Rectal smooth muscle tissue (tissue), 1 donor: ENCODE results near the gene WDR45B.

ENCODE experiments used
- H3K27ac ChIP-seq: one replicate; pipeline ENCODE4 v1.7.0; 2013; ENCODE audit warnings: low read depth, low read length, inconsistent platforms
- H3K27me3 ChIP-seq: one replicate; pipeline ENCODE4 v1.7.0; 2013; ENCODE audit warnings: low read length; ENCODE audit not compliant: control insufficient read depth, insufficient read depth
- H3K36me3 ChIP-seq: one replicate; pipeline ENCODE4 v1.7.0; 2013; ENCODE audit warnings: low read length; ENCODE audit not compliant: control insufficient read depth, insufficient read depth
- H3K4me1 ChIP-seq: one replicate; pipeline ENCODE4 v1.7.0; 2013; ENCODE audit warnings: low read length; ENCODE audit not compliant: control insufficient read depth, insufficient read depth
- H3K4me3 ChIP-seq: one replicate; pipeline ENCODE4 v1.7.0; 2013; ENCODE audit warnings: low read length
- H3K9ac ChIP-seq: one replicate; pipeline ENCODE4 v1.7.0; 2013; ENCODE audit warnings: low read length

Gene WDR45B

DNA sequence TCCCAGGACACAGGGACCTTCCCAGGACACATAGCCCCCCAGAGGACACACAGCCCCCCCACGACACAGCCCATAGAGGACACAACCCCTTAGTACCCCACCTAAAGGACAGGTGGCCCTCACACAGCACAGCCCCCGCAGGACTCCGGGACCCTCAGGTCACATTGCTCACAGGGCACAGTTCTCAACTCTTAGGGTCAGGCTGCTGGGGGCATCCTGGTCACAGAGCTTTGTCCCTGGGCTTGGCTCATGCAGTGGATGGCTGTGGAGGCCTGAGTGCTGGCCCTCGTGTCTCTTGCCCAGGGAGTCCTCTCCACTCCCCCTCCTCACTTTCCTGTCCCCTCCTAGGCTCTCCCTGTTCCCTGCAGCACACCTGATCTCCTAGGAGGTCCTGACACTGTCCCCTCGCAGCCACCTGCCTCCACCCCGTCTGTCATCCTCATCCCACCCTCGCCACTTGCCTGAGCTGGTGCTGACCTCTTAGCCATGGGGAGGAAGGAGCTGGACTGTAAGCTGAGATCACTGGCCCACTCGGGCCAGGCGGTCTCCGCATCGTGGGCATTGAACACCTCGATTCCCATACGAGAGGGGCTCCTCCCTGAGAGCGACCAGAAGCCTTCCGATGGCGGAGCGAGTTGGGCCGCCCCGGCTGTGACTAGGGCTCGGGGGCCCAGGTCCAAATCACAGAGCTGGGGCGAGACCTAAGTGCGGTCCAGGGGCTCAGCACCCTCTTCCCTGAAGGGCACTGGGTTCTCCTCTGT is 1.4 kb upstream of the WDR45B start:
- H3K36me3 ChIP-seq = no peaks in the 10 kb centered on the region
- peaks cover 10% of the 10 kb centered on the region for H3K4me1 ChIP-seq
- H3K4me3 ChIP-seq = no peak overlapping the region
- no peaks in the 10 kb centered on the region for H3K27me3 ChIP-seq
- no peak overlapping the region for H3K27ac ChIP-seq
- H3K9ac ChIP-seq = no peak overlapping the region

GRCh38 chr17:82648742-82649331 is 593 bp upstream of the WDR45B start:
- H3K4me1 ChIP-seq = peaks cover 10% of the 10 kb centered on the region
- H3K27me3 ChIP-seq = no peaks in the 10 kb centered on the region
- peak overlapping the region; percentile 70 for H3K4me3 ChIP-seq
- H3K36me3 ChIP-seq = peaks cover 4% of the 10 kb centered on the region
- peak overlapping the region; percentile 73 for H3K27ac ChIP-seq
- H3K9ac ChIP-seq = peak overlapping the region; percentile 30

GRCh38 chr17:82647593-82648164 is 565 bp downstream of the WDR45B start:
- Histone ChIP-seq H3K27me3 (no peaks in the 10 kb centered on the region), H3K27ac (peak overlapping the region; percentile 95), H3K4me3 (peak overlapping the region; percentile 91), H3K9ac (peak overlapping the region; percentile 98), H3K4me1 (peaks cover 10% of the 10 kb centered on the region), H3K36me3 (peaks cover 8% of the 10 kb centered on the region)

GRCh38 chr17:82645516-82645915 is 2.7 kb downstream of the WDR45B start:
- H3K9ac ChIP-seq = no peak overlapping the region
- no peak overlapping the region for H3K27ac ChIP-seq
- H3K36me3 ChIP-seq = peaks cover 13% of the 10 kb centered on the region
- no peak overlapping the region for H3K4me3 ChIP-seq
- H3K27me3 ChIP-seq = no peaks in the 10 kb centered on the region
- H3K4me1 ChIP-seq = peaks cover 10% of the 10 kb centered on the region

DNA sequence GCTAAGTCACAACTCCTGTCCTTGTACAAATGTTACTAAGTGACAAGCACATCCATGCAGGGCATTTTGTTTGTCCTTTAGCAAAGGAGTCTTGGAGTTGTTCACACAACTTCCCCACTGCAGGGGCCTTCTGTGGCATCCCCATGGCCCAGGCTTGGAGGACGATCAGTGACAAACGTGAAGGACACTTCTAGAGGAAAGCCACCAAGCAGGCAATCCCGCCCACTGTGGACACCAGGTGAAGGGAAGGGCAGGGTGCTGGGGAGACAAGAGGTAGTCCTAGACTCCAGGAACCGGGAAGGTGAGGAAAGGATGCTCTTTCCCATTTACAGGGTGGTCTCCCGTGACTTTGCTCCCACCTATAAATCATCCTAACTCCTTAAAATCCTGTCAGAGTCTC is 4.1 kb downstream of the WDR45B start:
- H3K36me3 ChIP-seq = peaks cover 15% of the 10 kb centered on the region

GRCh38 chr17:82642022-82642421 is 6.2 kb downstream of the WDR45B start:
- H3K36me3 ChIP-seq = peaks cover 15% of the 10 kb centered on the region
- no peak overlapping the region for H3K4me3 ChIP-seq
- H3K27me3 ChIP-seq = no peaks in the 10 kb centered on the region
- peaks cover 6% of the 10 kb centered on the region for H3K4me1 ChIP-seq
- no peak overlapping the region for H3K27ac ChIP-seq
- H3K9ac ChIP-seq = no peak overlapping the region

More for the DNA sequence above, 4.1 kb downstream of the WDR45B start:
- Histone ChIP-seq H3K4me3 (no peak overlapping the region), H3K27me3 (no peaks in the 10 kb centered on the region), H3K9ac (no peak overlapping the region), H3K27ac (no peak overlapping the region), H3K4me1 (peaks cover 10% of the 10 kb centered on the region)

DNA sequence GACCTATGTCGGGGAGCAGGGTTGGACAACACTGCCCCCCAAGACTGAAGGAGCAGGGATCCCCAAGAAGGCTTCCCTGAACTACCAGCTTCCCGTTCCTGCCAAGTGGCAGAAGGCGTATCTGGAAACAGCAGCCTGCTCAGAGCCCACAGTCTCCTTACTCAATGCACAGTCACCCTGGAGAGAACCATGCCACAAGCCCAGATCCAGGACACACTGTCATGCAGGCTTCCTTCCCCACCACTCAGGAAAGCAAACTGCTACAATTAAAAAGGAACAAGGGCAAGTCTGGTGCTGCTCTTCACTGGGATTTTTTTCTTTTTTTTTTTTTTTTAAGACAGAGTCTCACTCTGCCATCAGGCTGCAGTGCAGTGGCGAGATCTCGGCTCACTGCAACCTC is 8.2 kb downstream of the WDR45B start:
- no peak overlapping the region for H3K9ac ChIP-seq
- no peak overlapping the region for H3K4me3 ChIP-seq
- H3K27me3 ChIP-seq = no peaks in the 10 kb centered on the region
- H3K36me3 ChIP-seq = peaks cover 15% of the 10 kb centered on the region
- no peaks in the 10 kb centered on the region for H3K4me1 ChIP-seq
- no peak overlapping the region for H3K27ac ChIP-seq

DNA sequence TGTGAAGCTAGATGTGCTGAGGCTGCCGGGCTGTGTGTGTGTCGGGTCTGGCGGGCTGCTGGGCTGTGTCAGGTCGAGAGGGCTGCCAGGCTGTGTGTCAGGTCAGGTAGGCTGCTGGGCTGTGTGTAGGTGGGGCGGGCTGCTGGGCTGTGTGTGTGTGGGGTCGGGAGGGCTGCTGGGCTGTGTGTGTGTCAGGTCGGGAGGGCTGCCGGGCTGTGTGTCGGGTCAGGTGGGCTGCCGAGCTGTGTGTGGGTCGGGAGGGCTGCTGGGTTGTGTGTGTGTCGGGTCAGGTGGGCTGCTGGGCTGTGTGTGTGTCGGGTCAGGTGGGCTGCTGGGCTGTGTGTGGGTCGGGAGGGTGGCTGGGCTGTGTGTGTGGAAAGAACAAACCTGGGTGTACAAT is 8.6 kb downstream of the WDR45B start:
- no peaks in the 10 kb centered on the region for H3K4me1 ChIP-seq
- H3K4me3 ChIP-seq = no peak overlapping the region
- no peak overlapping the region for H3K9ac ChIP-seq
- H3K27me3 ChIP-seq = no peaks in the 10 kb centered on the region
- H3K36me3 ChIP-seq = peaks cover 17% of the 10 kb centered on the region
- H3K27ac ChIP-seq = no peak overlapping the region

DNA sequence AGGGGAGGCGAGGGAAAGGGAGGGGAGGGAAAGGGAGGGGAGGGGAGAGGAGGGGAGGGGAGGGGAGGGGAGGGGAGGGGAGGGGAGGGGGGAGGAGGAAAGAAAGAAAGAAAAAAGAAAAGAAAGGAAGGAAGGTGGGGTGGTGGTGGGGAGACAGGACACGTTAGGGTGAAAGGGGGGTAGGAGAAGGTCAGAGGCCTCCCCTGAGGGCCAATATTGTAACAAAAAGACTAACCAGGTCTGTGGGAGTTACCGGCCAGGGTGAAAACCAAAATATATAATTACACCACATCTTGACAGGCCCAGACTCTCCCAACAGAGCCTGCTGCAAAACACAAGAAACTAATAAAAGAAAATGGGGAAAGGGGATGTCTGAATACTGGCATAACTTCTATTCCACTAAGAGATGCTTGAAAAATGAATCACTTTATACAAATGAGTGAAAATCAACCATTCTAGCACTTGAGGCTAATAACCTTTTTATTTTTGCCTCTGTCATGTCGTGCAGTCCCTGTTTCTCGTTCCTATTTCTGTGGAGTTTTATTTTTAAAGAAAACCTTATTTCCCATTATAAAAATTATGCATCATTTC is 10.0 kb downstream of the WDR45B start:
- Histone ChIP-seq H3K4me1 (no peaks in the 10 kb centered on the region), H3K9ac (no peak overlapping the region), H3K27ac (no peak overlapping the region), H3K27me3 (no peaks in the 10 kb centered on the region), H3K36me3 (peaks cover 12% of the 10 kb centered on the region), H3K4me3 (no peak overlapping the region)

DNA sequence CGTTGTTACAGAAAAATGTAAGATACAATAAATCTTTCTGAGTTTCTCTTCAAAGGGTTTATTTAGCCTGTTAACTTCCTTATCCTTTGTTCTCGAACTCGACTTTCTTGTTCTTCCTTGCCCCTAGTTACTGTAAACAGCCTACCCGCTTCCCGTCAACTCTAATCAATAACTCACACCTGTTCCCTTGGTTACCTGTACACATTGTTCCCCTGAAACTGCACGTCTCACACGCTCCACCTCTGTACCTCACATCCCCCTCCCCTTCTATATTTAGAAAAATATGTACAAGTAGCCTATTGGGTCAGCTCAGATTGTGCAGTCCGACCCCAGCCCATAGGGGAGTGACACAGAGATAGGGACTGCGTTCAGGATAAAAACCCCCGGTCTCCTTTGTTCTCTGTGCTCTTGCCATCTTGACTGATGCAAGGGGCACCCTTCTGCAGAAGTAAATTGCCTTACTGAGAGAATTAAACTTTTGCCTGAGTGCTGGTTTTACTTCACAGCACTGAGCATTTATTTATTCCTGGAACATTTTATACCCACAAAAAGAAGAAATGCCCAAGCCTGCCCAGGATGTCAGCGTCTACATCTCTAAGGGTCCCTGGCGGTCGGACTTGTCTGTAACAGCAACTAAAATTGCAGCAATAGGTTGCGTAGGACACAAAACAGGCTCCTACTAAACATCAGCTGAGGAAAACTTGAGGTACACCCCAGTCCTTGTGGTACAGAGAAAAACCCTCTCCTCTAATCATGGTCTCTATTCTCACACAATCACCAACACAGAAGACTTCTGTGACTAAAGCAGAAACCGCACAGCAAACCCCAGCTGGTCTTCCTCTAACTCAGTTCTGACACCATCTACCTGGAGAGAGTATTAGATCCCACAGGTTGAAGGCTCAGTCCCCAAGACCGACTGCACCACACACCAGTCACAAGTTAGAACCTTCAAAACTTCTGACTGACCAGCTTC is 11.3 kb downstream of the WDR45B start:
- Histone ChIP-seq H3K36me3 (peaks cover 5% of the 10 kb centered on the region), H3K27ac (no peak overlapping the region), H3K4me3 (no peak overlapping the region), H3K27me3 (no peaks in the 10 kb centered on the region), H3K9ac (no peak overlapping the region), H3K4me1 (no peaks in the 10 kb centered on the region)

GRCh38 chr17:82633343-82633742 is 14.9 kb downstream of the WDR45B start:
- Histone ChIP-seq H3K27me3 (no peaks in the 10 kb centered on the region), H3K27ac (no peak overlapping the region), H3K4me3 (no peak overlapping the region), H3K4me1 (no peaks in the 10 kb centered on the region), H3K9ac (no peak overlapping the region), H3K36me3 (peaks cover 7% of the 10 kb centered on the region)

DNA sequence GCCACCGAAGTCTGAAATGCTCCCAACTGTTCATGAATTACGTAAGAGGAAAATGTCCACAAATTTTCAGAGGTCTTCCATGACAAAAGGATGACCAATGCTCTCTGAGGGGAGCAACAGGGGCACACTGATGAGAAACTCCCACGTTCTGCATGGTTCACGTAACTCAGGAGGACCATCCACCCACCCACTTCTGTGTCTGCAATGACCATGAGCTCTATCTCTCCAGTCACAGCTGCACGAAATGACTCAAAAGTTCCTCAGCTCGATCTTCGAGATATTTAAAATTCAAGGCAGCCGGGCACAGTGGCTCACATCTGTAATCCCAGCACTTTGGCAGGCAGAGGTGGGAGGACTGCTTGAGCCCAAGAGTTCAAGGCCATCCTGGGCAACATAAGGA is 15.8 kb downstream of the WDR45B start:
- no peak overlapping the region for H3K9ac ChIP-seq
- no peaks in the 10 kb centered on the region for H3K4me1 ChIP-seq
- no peak overlapping the region for H3K27ac ChIP-seq
- peaks cover 10% of the 10 kb centered on the region for H3K36me3 ChIP-seq
- no peak overlapping the region for H3K4me3 ChIP-seq
- H3K27me3 ChIP-seq = no peaks in the 10 kb centered on the region
